Muscle layer of duodenum (tissue), 2 donors: Measurements from ENCODE around the gene ST8SIA5.

Experiments
- H3K27ac ChIP-seq: one replicate; pipeline ENCODE4 v1.7.0; 2013; ENCODE audit warnings: mild to moderate bottlenecking, low read length
- H3K27me3 ChIP-seq: one replicate; pipeline ENCODE4 v1.7.0; 2013; ENCODE audit warnings: low read depth, mild to moderate bottlenecking, control low read depth, low read length
- H3K36me3 ChIP-seq, 2 donors: one replicate each; pipeline ENCODE4 v1.7.0; 2013; ENCODE audit warnings: low read length in 2 of 2, control low read depth in 1 of 2, mild to moderate bottlenecking in 1 of 2; ENCODE audit not compliant: insufficient read depth in 2 of 2, control insufficient read depth in 1 of 2
- H3K4me1 ChIP-seq, 2 donors: one replicate each; pipeline ENCODE4 v1.7.0; 2013; ENCODE audit warnings: low read length in 2 of 2, mild to moderate bottlenecking in 2 of 2, control low read depth in 1 of 2, moderate library complexity in 1 of 2; ENCODE audit not compliant: insufficient read depth in 2 of 2, control insufficient read depth in 1 of 2
- H3K4me3 ChIP-seq, 2 donors: one replicate each; pipeline ENCODE4 v1.7.0; 2013; ENCODE audit warnings: low read length in 2 of 2, low read depth in 1 of 2, mild to moderate bottlenecking in 1 of 2
- H3K9me3 ChIP-seq, 2 donors: one replicate each; pipeline ENCODE4 v1.7.0; 2013; ENCODE audit warnings: low read length in 2 of 2, control low read depth in 1 of 2, mild to moderate bottlenecking in 1 of 2; ENCODE audit not compliant: control insufficient read depth in 1 of 2
- donor health status: healthy.

The ST8SIA5 gene

GRCh38 chr18:46722051-46722450, 34.8 kb downstream of the ST8SIA5 start:
- Histone ChIP-seq H3K27ac (no peak overlapping the region), H3K4me1 (no peaks in the 10 kb centered on the region), H3K4me3 (no peak overlapping the region)

GRCh38 chr18:46721331-46721730, 35.5 kb downstream of the ST8SIA5 start:
- Histone ChIP-seq H3K9me3 (no peaks in the 10 kb centered on the region), H3K27me3 (no peaks in the 10 kb centered on the region), H3K27ac (no peak overlapping the region), H3K4me1 (no peaks in the 10 kb centered on the region), H3K4me3 (no peak overlapping the region), H3K36me3 (no peaks in the 10 kb centered on the region)

More at GRCh38 chr18:46722051-46722450, 34.8 kb downstream of the ST8SIA5 start:
- H3K27me3 ChIP-seq: no peaks in the 10 kb centered on the region
- no peaks in the 10 kb centered on the region for H3K9me3 ChIP-seq
- no peaks in the 10 kb centered on the region for H3K36me3 ChIP-seq

GRCh38 chr18:46720521-46720920, 36.3 kb downstream of the ST8SIA5 start:
- Histone ChIP-seq H3K27ac (no peak overlapping the region), H3K9me3 (no peaks in the 10 kb centered on the region), H3K27me3 (no peaks in the 10 kb centered on the region), H3K4me1 (no peaks in the 10 kb centered on the region), H3K4me3 (no peak overlapping the region), H3K36me3 (no peaks in the 10 kb centered on the region)

GRCh38 chr18:46720092-46720491, 36.8 kb downstream of the ST8SIA5 start:
- H3K27me3 ChIP-seq: no peaks in the 10 kb centered on the region
- no peaks in the 10 kb centered on the region for H3K4me1 ChIP-seq
- no peak overlapping the region for H3K27ac ChIP-seq
- no peaks in the 10 kb centered on the region for H3K9me3 ChIP-seq
- H3K36me3 ChIP-seq: no peaks in the 10 kb centered on the region
- H3K4me3 ChIP-seq: no peak overlapping the region

- H3K36me3 ChIP-seq: no peaks in the 10 kb centered on the region
- H3K9me3 ChIP-seq: no peaks in the 10 kb centered on the region
- no peaks in the 10 kb centered on the region for H3K27me3 ChIP-seq
- no peak overlapping the region for H3K27ac ChIP-seq
- no peaks in the 10 kb centered on the region for H3K4me1 ChIP-seq
- H3K4me3 ChIP-seq: no peak overlapping the region
These were observed 37.5 kb downstream of the ST8SIA5 start for GRCh38 chr18:46719388-46719787.

- Histone ChIP-seq H3K9me3 (no peaks in the 10 kb centered on the region), H3K27me3 (no peaks in the 10 kb centered on the region), H3K4me3 (no peak overlapping the region), H3K4me1 (no peaks in the 10 kb centered on the region), H3K36me3 (no peaks in the 10 kb centered on the region), H3K27ac (no peak overlapping the region)
These were observed 38.1 kb downstream of the ST8SIA5 start for GRCh38 chr18:46718501-46719341.

GRCh38 chr18:46716827-46717226, 40.0 kb downstream of the ST8SIA5 start:
- H3K4me1 ChIP-seq: no peaks in the 10 kb centered on the region
- H3K36me3 ChIP-seq: no peaks in the 10 kb centered on the region
- no peaks in the 10 kb centered on the region for H3K27me3 ChIP-seq
- no peak overlapping the region for H3K27ac ChIP-seq
- no peaks in the 10 kb centered on the region for H3K9me3 ChIP-seq
- no peak overlapping the region for H3K4me3 ChIP-seq

- Histone ChIP-seq H3K27me3 (no peaks in the 10 kb centered on the region), H3K27ac (no peak overlapping the region), H3K4me3 (no peak overlapping the region), H3K4me1 (no peaks in the 10 kb centered on the region), H3K9me3 (no peaks in the 10 kb centered on the region), H3K36me3 (no peaks in the 10 kb centered on the region)
These were observed 40.5 kb downstream of the ST8SIA5 start for GRCh38 chr18:46716336-46716735.

GRCh38 chr18:46715062-46715461, 41.8 kb downstream of the ST8SIA5 start:
- Histone ChIP-seq H3K27ac (no peak overlapping the region), H3K27me3 (peaks cover 5% of the 10 kb centered on the region), H3K9me3 (no peaks in the 10 kb centered on the region), H3K4me3 (no peak overlapping the region), H3K36me3 (no peaks in the 10 kb centered on the region), H3K4me1 (no peaks in the 10 kb centered on the region)

GRCh38 chr18:46712406-46712805, 44.4 kb downstream of the ST8SIA5 start:
- H3K4me3 ChIP-seq: no peak overlapping the region
- peaks cover 5% of the 10 kb centered on the region for H3K27me3 ChIP-seq
- no peaks in the 10 kb centered on the region for H3K9me3 ChIP-seq
- no peaks in the 10 kb centered on the region for H3K4me1 ChIP-seq
- no peak overlapping the region for H3K27ac ChIP-seq
- H3K36me3 ChIP-seq: no peaks in the 10 kb centered on the region

- no peaks in the 10 kb centered on the region for H3K9me3 ChIP-seq
- no peak overlapping the region for H3K27ac ChIP-seq
These were observed 45.4 kb downstream of the ST8SIA5 start for GRCh38 chr18:46711444-46711863.

GRCh38 chr18:46706968-46707367, 49.9 kb downstream of the ST8SIA5 start:
- no peak overlapping the region for H3K4me3 ChIP-seq
- no peak overlapping the region for H3K27ac ChIP-seq
- H3K27me3 ChIP-seq: peaks cover 5% of the 10 kb centered on the region
- no peaks in the 10 kb centered on the region for H3K4me1 ChIP-seq
- H3K9me3 ChIP-seq: no peaks in the 10 kb centered on the region
- no peaks in the 10 kb centered on the region for H3K36me3 ChIP-seq

More at GRCh38 chr18:46711444-46711863, 45.4 kb downstream of the ST8SIA5 start:
- H3K36me3 ChIP-seq: no peaks in the 10 kb centered on the region
- peaks cover 5% of the 10 kb centered on the region for H3K27me3 ChIP-seq
- H3K4me1 ChIP-seq: no peaks in the 10 kb centered on the region
- no peak overlapping the region for H3K4me3 ChIP-seq
